ENCODE data around the gene ANXA11. TPM values are rescaled to one million over a fixed set of nuclear protein-coding genes. Genes with fewer than 3 reads are reported as not detected.

Gene ANXA11
- total and polyA plus RNA-seq, 2 experiments from 2014 or later = 80.2 to 112 TPM

- Histone ChIP-seq H3K4me3 (no peak overlapping the region), H3K27ac (no peak overlapping the region), H3K36me3 (no peaks in the 10 kb centered on the region), H3K9me3 (ENCODE audit: low read depth) (no peaks in the 10 kb centered on the region), H3K4me1 (ENCODE audit: low read depth) (peaks cover 8% of the 10 kb centered on the region), H3K27me3 (no peaks in the 10 kb centered on the region)
- no peak for TF ChIP-seq CTCF (IDR thresholded peaks at IDR 0.05; ENCODE audit: low read depth, low read length)
- DNase-seq (ENCODE audit: low read depth in 1 of 2, low spot score in 1 of 2) = no peak
Observed at GRCh38 chr10:80171248-80171660, 34.1 kb downstream of the ANXA11 start.

GRCh38 chr10:80170641-80171040 lies 34.7 kb downstream of the ANXA11 start:
- H3K36me3 ChIP-seq = no peaks in the 10 kb centered on the region
- H3K27me3 ChIP-seq = no peaks in the 10 kb centered on the region
- no peak for TF ChIP-seq CTCF (IDR thresholded peaks at IDR 0.05; ENCODE audit: low read depth, low read length)
- H3K4me1 ChIP-seq (ENCODE audit: low read depth) = peaks cover 8% of the 10 kb centered on the region
- DNase-seq (ENCODE audit: low read depth in 1 of 2, low spot score in 1 of 2) = no peak
- H3K9me3 ChIP-seq (ENCODE audit: low read depth) = no peaks in the 10 kb centered on the region
- no peak overlapping the region for H3K4me3 ChIP-seq
- no peak overlapping the region for H3K27ac ChIP-seq

- no peak for TF ChIP-seq CTCF (IDR thresholded peaks at IDR 0.05; ENCODE audit: low read depth, low read length)
- H3K4me1 ChIP-seq (ENCODE audit: low read depth) = peaks cover 10% of the 10 kb centered on the region
Observed at GRCh38 chr10:80170026-80170425, 35.3 kb downstream of the ANXA11 start.

GRCh38 chr10:80168679-80169380 lies 36.5 kb downstream of the ANXA11 start:
- peak; percentile 34 for TF ChIP-seq CTCF (IDR thresholded peaks at IDR 0.05; ENCODE audit: low read depth, low read length)
- no peaks in the 10 kb centered on the region for H3K27me3 ChIP-seq
- H3K9me3 ChIP-seq (ENCODE audit: low read depth) = no peaks in the 10 kb centered on the region
- DNase-seq (ENCODE audit: low read depth in 1 of 2, low spot score in 1 of 2) = no peak
- H3K4me3 ChIP-seq = no peak overlapping the region
- H3K27ac ChIP-seq = no peak overlapping the region
- peaks cover 12% of the 10 kb centered on the region for H3K4me1 ChIP-seq (ENCODE audit: low read depth)
- no peaks in the 10 kb centered on the region for H3K36me3 ChIP-seq

More at GRCh38 chr10:80170026-80170425, 35.3 kb downstream of the ANXA11 start:
- Histone ChIP-seq H3K36me3 (no peaks in the 10 kb centered on the region), H3K27me3 (no peaks in the 10 kb centered on the region), H3K9me3 (ENCODE audit: low read depth) (no peaks in the 10 kb centered on the region), H3K27ac (no peak overlapping the region), H3K4me3 (no peak overlapping the region)
- no peak for DNase-seq (ENCODE audit: low read depth in 1 of 2, low spot score in 1 of 2)

GRCh38 chr10:80168162-80168511 lies 37.2 kb downstream of the ANXA11 start:
- no peaks in the 10 kb centered on the region for H3K9me3 ChIP-seq (ENCODE audit: low read depth)
- H3K27me3 ChIP-seq = no peaks in the 10 kb centered on the region
- TF ChIP-seq CTCF (IDR thresholded peaks at IDR 0.05; ENCODE audit: low read depth, low read length) = no peak
- no peaks in the 10 kb centered on the region for H3K36me3 ChIP-seq
- H3K27ac ChIP-seq = peak overlapping the region; percentile 39
- H3K4me1 ChIP-seq (ENCODE audit: low read depth) = peaks cover 12% of the 10 kb centered on the region
- DNase-seq (ENCODE audit: low read depth in 1 of 2, low spot score in 1 of 2) = no peak
- no peak overlapping the region for H3K4me3 ChIP-seq
